ENCODE measurements around the gene ZNF831.

Gene ZNF831

DNA sequence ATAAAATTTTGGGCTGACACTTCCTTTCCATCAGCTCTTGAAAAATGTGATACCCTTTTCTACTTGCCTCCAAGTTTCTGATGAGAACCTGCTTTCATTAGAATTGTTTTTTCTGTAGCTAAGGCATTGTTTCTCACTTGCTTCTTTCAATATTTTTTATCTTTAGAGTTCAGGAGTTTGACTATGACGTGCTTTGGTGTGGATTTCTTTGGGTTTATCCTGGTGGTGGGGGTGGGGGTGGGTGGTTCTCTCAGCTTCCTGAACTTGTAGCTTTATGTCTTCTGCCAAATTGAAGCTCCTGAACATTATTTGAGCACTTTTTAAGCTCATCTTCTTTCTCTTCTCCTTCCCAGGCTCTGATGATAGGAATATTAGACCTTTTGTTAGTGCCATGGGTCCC lies 11.4 kb downstream of the ZNF831 start:
- DNase-seq (no peak), ATAC-seq (no peak)
- H3K27me3 Mint-ChIP-seq: no peaks in the 10 kb centered on the region
- peaks cover 10% of the 10 kb centered on the region for H3K36me3 Mint-ChIP-seq (ENCODE audit: low read depth)
- H3K9me3 Mint-ChIP-seq: no peaks in the 10 kb centered on the region
- H3K4me3 Mint-ChIP-seq: no peak overlapping the region
- H3K4me1 Mint-ChIP-seq: peaks cover 80% of the 10 kb centered on the region
- peak overlapping the region; percentile 53 for H3K27ac Mint-ChIP-seq

DNA sequence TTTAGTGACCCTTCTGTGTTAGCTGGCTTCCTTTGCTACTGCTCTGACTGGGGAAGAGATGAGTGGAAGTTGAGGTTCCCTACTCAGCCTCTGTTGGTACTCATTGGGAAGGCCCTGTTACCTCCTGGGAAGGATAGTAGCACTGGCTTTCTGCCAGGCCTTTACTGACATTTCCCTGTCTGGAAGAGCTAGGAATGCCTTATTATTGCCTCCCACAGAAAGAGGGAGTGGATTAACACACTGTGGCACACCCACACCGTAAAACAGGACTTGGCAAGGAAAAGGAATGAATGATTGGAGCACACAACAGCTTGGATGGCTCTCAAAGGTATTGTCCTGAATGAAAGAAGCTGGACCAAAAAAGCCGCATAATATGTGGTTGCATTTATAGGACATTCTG lies 12.2 kb downstream of the ZNF831 start:
- Mint-ChIP-seq H3K4me3 (no peak overlapping the region), H3K9me3 (no peaks in the 10 kb centered on the region), H3K4me1 (peaks cover 76% of the 10 kb centered on the region), H3K27me3 (no peaks in the 10 kb centered on the region), H3K27ac (peak overlapping the region; percentile 53), H3K36me3 (ENCODE audit: low read depth) (peaks cover 7% of the 10 kb centered on the region)
- no peak for DNase-seq
- ATAC-seq: no peak

DNA sequence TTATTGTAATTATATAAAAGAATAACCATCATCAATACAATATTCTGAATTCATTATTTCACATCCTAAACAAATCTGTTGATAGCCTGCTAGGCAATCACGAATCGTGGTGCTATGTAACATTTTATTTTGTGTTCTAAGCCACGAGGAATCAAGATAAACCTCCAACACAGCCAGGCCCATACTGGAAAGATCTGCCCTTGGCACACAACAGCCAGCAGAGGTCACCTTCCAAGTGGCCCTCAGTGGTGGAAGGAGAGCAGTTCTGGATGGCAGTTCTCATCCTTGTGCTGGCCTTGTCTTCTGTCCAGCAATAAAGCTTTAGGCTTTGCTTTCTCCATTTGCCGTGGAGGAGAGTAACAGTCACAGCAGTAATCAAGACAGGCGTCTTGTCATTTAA lies 13.2 kb downstream of the ZNF831 start:
- no peak for DNase-seq

DNA sequence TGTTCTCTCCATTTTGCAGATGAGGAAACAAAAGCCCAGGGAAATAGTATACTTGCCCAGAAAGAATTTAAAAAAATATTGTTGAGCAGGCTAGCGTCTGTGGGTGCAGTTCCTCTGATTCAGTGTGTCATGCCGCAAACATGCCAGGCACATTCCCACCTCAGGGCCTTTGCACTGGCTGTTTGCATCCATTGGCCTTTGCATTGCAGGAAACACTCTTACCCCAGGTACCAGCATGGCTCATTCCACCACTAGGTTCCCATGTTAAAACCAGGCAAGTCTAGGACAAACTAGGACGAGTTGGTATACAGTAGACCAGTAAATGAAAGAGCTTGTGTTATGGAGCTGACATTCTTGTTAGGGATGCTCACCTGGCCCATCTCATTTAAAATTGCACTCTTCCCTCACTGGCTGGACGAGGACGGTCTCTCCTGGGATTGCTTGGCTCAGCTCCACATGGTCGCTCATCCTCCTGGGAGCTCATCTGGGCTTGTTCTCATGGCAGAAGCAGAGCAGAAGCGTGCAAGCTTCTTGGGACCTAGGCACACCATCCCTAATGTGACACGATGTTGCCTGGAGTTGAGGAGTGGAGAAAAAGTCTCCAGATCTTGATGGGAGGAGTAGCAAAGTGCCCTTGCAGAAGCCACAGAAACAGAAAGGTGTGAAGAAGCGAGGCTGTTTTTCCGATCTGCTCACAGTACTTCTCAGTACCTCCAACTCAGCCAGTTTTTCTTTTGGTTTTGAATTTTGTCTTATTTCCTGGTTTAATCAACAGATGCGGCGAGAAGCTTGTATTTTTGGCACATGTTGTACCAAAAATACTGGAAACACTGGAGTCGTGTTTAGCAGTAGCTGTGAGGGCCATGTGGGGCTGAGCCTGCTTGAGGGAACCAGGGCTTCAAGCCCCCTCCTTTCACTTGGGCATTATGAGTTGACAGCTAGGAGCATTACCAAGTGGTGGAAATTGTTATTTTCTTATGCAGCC lies 13.9 kb downstream of the ZNF831 start:
- Mint-ChIP-seq H3K4me3 (peak overlapping the region; percentile 56), H3K36me3 (ENCODE audit: low read depth) (peaks cover 14% of the 10 kb centered on the region), H3K9me3 (no peaks in the 10 kb centered on the region), H3K4me1 (peaks cover 83% of the 10 kb centered on the region), H3K27ac (peak overlapping the region; percentile 90), H3K27me3 (no peaks in the 10 kb centered on the region)
- ATAC-seq (peak; percentile 87), DNase-seq (no peak)

More for the DNA sequence above, 13.2 kb downstream of the ZNF831 start:
- Mint-ChIP-seq H3K27ac (no peak overlapping the region), H3K27me3 (no peaks in the 10 kb centered on the region), H3K36me3 (ENCODE audit: low read depth) (peaks cover 13% of the 10 kb centered on the region), H3K9me3 (no peaks in the 10 kb centered on the region), H3K4me1 (peaks cover 76% of the 10 kb centered on the region), H3K4me3 (no peak overlapping the region)
- ATAC-seq: no peak

- DNase-seq (no peak), ATAC-seq (no peak)
- Mint-ChIP-seq H3K27ac (peak overlapping the region; percentile 90), H3K4me1 (peaks cover 88% of the 10 kb centered on the region), H3K27me3 (no peaks in the 10 kb centered on the region), H3K4me3 (no peak overlapping the region), H3K36me3 (ENCODE audit: low read depth) (peaks cover 22% of the 10 kb centered on the region), H3K9me3 (no peaks in the 10 kb centered on the region)
These were observed 15.5 kb downstream of the ZNF831 start for GRCh38 chr20:59178983-59179595.

GRCh38 chr20:59179988-59180387 lies 16.4 kb downstream of the ZNF831 start:
- no peak for ATAC-seq
- Mint-ChIP-seq H3K4me1 (peaks cover 89% of the 10 kb centered on the region), H3K9me3 (no peaks in the 10 kb centered on the region), H3K27me3 (no peaks in the 10 kb centered on the region), H3K27ac (no peak overlapping the region), H3K4me3 (no peak overlapping the region), H3K36me3 (ENCODE audit: low read depth) (peaks cover 25% of the 10 kb centered on the region)
- DNase-seq: no peak

DNA sequence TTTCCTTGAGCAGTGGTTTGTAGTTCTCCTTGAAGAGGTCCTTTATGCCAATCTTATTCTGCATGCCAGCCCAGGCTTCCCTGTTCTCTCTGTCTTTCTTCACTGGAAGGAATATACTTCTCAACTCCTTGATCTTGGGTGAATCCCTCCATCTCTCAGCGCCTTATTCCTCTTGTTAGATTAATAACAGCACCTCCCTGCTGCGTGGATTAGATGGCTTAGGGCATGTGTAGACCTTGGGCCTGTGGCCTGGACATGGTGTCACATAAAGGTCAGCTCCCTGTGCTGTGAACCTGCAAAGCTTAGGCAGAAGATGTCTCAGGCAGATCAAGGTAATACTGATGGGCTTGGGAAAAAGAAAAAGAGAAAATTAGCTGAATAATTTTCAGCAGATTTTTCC lies 18.3 kb downstream of the ZNF831 start:
- ATAC-seq (no peak), DNase-seq (no peak)
- peaks cover 25% of the 10 kb centered on the region for H3K36me3 Mint-ChIP-seq (ENCODE audit: low read depth)
- no peak overlapping the region for H3K4me3 Mint-ChIP-seq
- no peaks in the 10 kb centered on the region for H3K9me3 Mint-ChIP-seq
- H3K4me1 Mint-ChIP-seq: peaks cover 81% of the 10 kb centered on the region
- no peaks in the 10 kb centered on the region for H3K27me3 Mint-ChIP-seq
- H3K27ac Mint-ChIP-seq: no peak overlapping the region

GRCh38 chr20:59182401-59183044 lies 18.9 kb downstream of the ZNF831 start:
- DNase-seq (no peak), ATAC-seq (no peak)
- Mint-ChIP-seq H3K27me3 (no peaks in the 10 kb centered on the region), H3K4me1 (peaks cover 76% of the 10 kb centered on the region), H3K36me3 (ENCODE audit: low read depth) (peaks cover 24% of the 10 kb centered on the region), H3K4me3 (no peak overlapping the region), H3K9me3 (no peaks in the 10 kb centered on the region), H3K27ac (peak overlapping the region; percentile 44)

- Mint-ChIP-seq H3K27ac (peak overlapping the region; percentile 54), H3K9me3 (no peaks in the 10 kb centered on the region), H3K27me3 (no peaks in the 10 kb centered on the region), H3K4me1 (peaks cover 63% of the 10 kb centered on the region), H3K36me3 (ENCODE audit: low read depth) (peaks cover 24% of the 10 kb centered on the region), H3K4me3 (no peak overlapping the region)
- ATAC-seq (no peak), DNase-seq (no peak)
These were observed 20.1 kb downstream of the ZNF831 start for GRCh38 chr20:59183751-59184150.

- Mint-ChIP-seq H3K27me3 (no peaks in the 10 kb centered on the region), H3K4me3 (no peak overlapping the region), H3K4me1 (peaks cover 55% of the 10 kb centered on the region), H3K9me3 (no peaks in the 10 kb centered on the region), H3K27ac (no peak overlapping the region), H3K36me3 (ENCODE audit: low read depth) (peaks cover 24% of the 10 kb centered on the region)
- ATAC-seq: peak; percentile 43
- peak; percentile 30 for DNase-seq
These were observed 21.3 kb downstream of the ZNF831 start for GRCh38 chr20:59184880-59185447.

- Mint-ChIP-seq H3K4me3 (no peak overlapping the region), H3K36me3 (ENCODE audit: low read depth) (peaks cover 23% of the 10 kb centered on the region), H3K4me1 (peaks cover 50% of the 10 kb centered on the region), H3K27me3 (no peaks in the 10 kb centered on the region), H3K27ac (no peak overlapping the region), H3K9me3 (no peaks in the 10 kb centered on the region)
- no peak for ATAC-seq
- DNase-seq: no peak
These were observed 22.2 kb downstream of the ZNF831 start for GRCh38 chr20:59185809-59186208.

- peaks cover 2% of the 10 kb centered on the region for H3K36me3 Mint-ChIP-seq (ENCODE audit: low read depth)
- ATAC-seq (no peak), DNase-seq (no peak)
- peaks cover 5% of the 10 kb centered on the region for H3K4me1 Mint-ChIP-seq
- no peaks in the 10 kb centered on the region for H3K9me3 Mint-ChIP-seq
- H3K4me3 Mint-ChIP-seq: no peak overlapping the region
- no peaks in the 10 kb centered on the region for H3K27me3 Mint-ChIP-seq
- no peak overlapping the region for H3K27ac Mint-ChIP-seq
These were observed 26.8 kb downstream of the ZNF831 start for GRCh38 chr20:59190466-59190865.

DNA sequence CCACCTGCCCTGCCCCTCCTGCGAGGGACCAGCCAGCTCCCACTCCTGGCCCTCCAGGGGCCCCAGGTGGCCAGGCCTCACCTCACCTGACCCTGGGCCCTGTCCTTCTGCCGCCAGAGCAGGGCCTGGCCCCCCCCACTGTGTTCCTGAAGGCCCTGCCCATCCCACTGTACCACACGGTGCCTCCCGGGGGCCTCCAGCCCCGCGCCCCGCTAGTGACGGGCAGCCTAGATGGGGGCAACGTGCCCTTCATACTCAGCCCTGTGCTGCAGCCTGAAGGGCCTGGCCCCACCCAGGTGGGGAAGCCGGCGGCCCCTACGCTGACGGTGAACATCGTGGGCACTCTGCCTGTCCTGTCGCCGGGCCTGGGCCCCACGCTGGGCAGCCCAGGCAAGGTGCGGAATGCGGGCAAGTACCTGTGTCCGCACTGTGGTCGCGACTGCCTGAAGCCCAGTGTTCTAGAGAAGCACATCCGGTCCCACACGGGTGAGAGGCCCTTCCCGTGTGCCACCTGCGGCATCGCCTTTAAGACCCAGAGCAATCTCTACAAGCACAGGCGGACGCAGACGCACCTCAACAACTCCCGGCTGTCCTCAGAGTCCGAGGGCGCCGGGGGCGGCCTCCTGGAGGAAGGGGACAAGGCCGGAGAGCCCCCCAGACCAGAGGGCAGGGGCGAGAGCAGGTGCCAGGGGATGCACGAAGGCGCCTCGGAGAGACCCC lies 27.6 kb downstream of the ZNF831 start:
- no peaks in the 10 kb centered on the region for H3K27me3 Mint-ChIP-seq
- no peak overlapping the region for H3K4me3 Mint-ChIP-seq
- H3K4me1 Mint-ChIP-seq: peaks cover 2% of the 10 kb centered on the region
- H3K9me3 Mint-ChIP-seq: no peaks in the 10 kb centered on the region
- H3K36me3 Mint-ChIP-seq (ENCODE audit: low read depth): peaks cover 2% of the 10 kb centered on the region
- ATAC-seq (no peak), DNase-seq (no peak)
- H3K27ac Mint-ChIP-seq: no peak overlapping the region

Measured in activated naive CD8-positive, alpha-beta T cell treated with anti-CD3 and anti-CD28 coated beads, Interleukin-2, amount 50 U/mL, for 24 hours (primary cell).